GM23338 (cell line): ENCODE data around the gene ATN1.

ENCODE experiments used
- CREB1 ChIP-seq: fragments of 250-450 bp; sonication (Bioruptor Pico); IDR thresholded peaks from 2 replicates; pipeline ENCODE4 v1.5.0; 2020; ENCODE audit warnings: low read depth, mild to moderate bottlenecking, moderate library complexity
- EZH2 ChIP-seq: fragments of 200-600 bp; sonication (generic); IDR thresholded peaks from one replicate; pipeline ENCODE4 v1.8.0; 2017; ENCODE audit warnings: antibody characterized with exemption, mild to moderate bottlenecking, low read depth; ENCODE audit not compliant: unreplicated experiment
- EZH2phosphoT487 ChIP-seq: fragments of 200-600 bp; sonication (generic); IDR thresholded peaks from one replicate; pipeline ENCODE4 v1.8.1; 2018; ENCODE audit warnings: antibody characterized with exemption; ENCODE audit not compliant: unreplicated experiment
- JUNB ChIP-seq: IDR thresholded peaks from one replicate; pipeline ENCODE4 v1.6.1; 2016; ENCODE audit warnings: antibody characterized with exemption; ENCODE audit not compliant: unreplicated experiment
- POLR2AphosphoS5 ChIP-seq: IDR thresholded peaks from 2 replicates; pipeline ENCODE4 v1.6.1; 2016; ENCODE audit warnings: antibody characterized with exemption, low read depth
- REST ChIP-seq: IDR thresholded peaks from one replicate; pipeline ENCODE4 v1.6.1; 2018; ENCODE audit warnings: antibody characterized with exemption; ENCODE audit not compliant: unreplicated experiment
- ZNF114 ChIP-seq: fragments of 250-450 bp; sonication (Bioruptor Pico); IDR thresholded peaks from 2 replicates; pipeline ENCODE4 v1.5.0; 2020; ENCODE audit warnings: mild to moderate bottlenecking, moderate library complexity
- TF ChIP-seq, protein P1 (sequence below), 2 experiments: fragments of 200-600 bp in 1 of 2; sonication (generic) in 1 of 2; conservative IDR thresholded peaks; 2 replicates each; pipeline versions ENCODE4 v1.5.1 to v1.6.1; 2016 to 2017; ENCODE audit warnings: antibody characterized with exemption in 2 of 2, low read depth in 2 of 2, mild to moderate bottlenecking in 2 of 2, moderate library complexity in 1 of 2

DNA sequence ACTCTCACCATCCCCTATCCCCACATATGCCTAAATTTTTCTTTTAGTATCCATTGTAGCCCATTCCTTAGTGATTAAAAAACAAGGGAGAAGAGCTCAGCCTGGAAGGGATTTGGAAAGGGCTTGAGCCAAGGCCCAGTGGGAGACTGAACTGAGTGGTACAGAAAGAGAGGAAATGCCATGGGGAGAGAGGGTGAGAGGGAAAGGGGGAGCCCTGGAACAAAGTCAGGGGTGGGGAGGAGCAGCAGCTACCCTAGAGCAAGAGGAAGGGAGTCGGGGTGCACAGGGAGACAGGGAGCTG lies 2.6 kb upstream of the ATN1 start:
- TF ChIP-seq EZH2phosphoT487: no peak
- no peak for TF ChIP-seq REST
- TF ChIP-seq, protein P1, sequence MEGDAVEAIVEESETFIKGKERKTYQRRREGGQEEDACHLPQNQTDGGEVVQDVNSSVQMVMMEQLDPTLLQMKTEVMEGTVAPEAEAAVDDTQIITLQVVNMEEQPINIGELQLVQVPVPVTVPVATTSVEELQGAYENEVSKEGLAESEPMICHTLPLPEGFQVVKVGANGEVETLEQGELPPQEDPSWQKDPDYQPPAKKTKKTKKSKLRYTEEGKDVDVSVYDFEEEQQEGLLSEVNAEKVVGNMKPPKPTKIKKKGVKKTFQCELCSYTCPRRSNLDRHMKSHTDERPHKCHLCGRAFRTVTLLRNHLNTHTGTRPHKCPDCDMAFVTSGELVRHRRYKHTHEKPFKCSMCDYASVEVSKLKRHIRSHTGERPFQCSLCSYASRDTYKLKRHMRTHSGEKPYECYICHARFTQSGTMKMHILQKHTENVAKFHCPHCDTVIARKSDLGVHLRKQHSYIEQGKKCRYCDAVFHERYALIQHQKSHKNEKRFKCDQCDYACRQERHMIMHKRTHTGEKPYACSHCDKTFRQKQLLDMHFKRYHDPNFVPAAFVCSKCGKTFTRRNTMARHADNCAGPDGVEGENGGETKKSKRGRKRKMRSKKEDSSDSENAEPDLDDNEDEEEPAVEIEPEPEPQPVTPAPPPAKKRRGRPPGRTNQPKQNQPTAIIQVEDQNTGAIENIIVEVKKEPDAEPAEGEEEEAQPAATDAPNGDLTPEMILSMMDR (conservative IDR thresholded peaks at IDR 0.05; ENCODE audit: low read depth in 2 of 2): no peak
- no peak for TF ChIP-seq EZH2
- TF ChIP-seq POLR2AphosphoS5: no peak
- no peak for TF ChIP-seq JUNB
- TF ChIP-seq ZNF114 (CRISPR knock-in tag): no peak
- no peak for TF ChIP-seq CREB1 (CRISPR knock-in tag)
